ENCODE measurements around the gene ARL17A.
"Not testable (repeated sequence)": the region's sequence is repeated elsewhere in the genome, so short reads cannot be mapped to it uniquely, and the experiment has no call there.

ARL17A gene

GRCh38 chr17:46534716-46535115, 44.8 kb downstream of the ARL17A start:
- DNase-seq: not testable (repeated sequence)

DNA sequence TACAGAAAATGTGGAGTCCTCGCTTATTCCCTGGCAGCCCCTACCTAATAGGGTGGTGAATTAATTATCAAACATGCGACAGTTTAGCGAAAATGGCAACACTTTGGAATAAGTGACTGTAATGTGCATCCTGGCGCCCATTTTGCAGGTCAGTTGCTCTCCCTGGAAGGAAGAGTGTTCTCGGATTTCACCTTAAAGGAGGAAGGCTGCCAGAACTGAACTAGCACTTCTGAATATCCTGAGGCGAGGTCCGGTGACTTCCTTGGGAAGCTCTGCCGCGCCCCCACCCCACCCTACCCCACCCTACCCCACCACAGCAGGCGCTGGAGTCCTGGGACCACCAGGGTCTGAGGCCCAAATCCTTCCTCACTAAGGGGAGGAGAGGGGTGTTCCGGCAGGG, 67.3 kb downstream of the ARL17A start, which contains the start of gene LRRC37A2:
LRRC37A2 (plus strand) TSS at position 301 of the 400 bp plus-strand sequence. CDS start 245 bp downstream, outside the sequence.
- not testable (repeated sequence) for DNase-seq

DNA sequence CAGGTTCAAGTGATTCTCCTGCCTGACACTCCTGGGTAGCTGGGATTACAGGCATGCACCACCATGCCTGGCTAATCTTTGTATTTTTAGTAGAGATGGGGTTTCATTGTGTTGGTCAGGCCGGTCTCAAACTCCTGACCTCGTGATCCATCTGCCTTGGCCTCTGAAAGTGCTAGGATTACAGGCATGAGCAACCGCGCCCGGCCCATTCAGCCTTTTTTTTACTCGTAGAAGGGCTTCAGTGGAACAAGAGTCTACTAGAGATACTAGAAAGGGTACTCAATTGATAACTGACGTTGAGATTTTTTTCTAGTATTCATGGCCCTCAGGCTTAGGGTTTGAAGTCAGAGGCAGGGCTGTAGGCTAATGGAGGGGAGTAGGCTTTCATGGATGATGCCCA, 73.6 kb downstream of the ARL17A start:
- not testable (repeated sequence) for DNase-seq

- DNase-seq: not testable (repeated sequence)
Measured at GRCh38 chr17:46499437-46500139, 79.9 kb downstream of the ARL17A start.

- DNase-seq: not testable (repeated sequence)
Measured at GRCh38 chr17:46492021-46492420, 87.5 kb downstream of the ARL17A start.

- DNase-seq: not testable (repeated sequence)
Measured at GRCh38 chr17:46481310-46481709, 98.2 kb downstream of the ARL17A start.

GRCh38 chr17:46478823-46479222, 100.7 kb downstream of the ARL17A start:
- not testable (repeated sequence) for DNase-seq

- not testable (repeated sequence) for DNase-seq
Measured at GRCh38 chr17:46475583-46475982, 103.9 kb downstream of the ARL17A start.

DNA sequence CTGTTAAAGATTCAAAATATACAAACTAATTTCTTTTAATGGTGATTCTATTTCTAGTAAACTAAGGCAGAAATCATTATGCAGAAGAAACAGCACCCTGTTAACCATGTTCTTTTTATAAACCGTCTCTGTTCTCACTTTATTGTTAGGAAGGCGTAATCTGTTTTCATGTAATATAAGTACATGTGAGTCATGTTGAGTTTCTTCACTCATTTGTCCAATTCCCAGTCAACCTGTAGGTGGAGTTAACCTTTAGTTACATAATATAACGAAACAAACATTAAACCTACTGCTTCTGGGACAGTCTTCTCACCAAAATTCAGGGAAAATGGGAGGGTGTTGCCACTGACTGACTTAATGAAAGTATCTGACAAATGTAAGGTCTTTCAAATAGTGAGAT, 105.0 kb downstream of the ARL17A start:
- not testable (repeated sequence) for DNase-seq

DNA sequence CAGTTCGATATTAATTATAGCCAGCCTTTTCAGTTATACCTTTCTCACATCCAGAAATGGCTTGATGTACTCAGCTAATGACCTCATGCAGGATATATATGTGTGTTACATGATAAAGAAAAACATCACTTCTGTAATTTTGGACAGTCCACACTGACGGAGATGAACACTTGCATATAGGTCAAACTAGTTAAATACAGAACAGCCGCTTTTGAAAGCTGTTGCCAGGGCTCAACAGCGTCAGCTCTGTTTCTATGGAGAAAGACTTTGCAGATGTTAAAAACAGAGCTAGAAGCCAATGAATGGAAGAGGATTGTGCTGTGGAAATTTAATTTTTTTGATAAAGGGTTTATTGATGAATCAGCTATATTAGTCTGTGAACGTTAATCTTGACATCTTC, 111.9 kb downstream of the ARL17A start:
- DNase-seq: not testable (repeated sequence)

Data from GDM1 (cell line).